ENCODE results near the gene CASP7. TPM values are rescaled to one million over a fixed set of nuclear protein-coding genes. Genes with fewer than 3 reads are reported as not detected.

CASP7 gene
- total and polyA plus RNA-seq, 2 of the 8 experiments (the other 6 are each of a cell fraction or from before 2014, with no cell fraction given), result 2.3 to 4.1 TPM

DNA sequence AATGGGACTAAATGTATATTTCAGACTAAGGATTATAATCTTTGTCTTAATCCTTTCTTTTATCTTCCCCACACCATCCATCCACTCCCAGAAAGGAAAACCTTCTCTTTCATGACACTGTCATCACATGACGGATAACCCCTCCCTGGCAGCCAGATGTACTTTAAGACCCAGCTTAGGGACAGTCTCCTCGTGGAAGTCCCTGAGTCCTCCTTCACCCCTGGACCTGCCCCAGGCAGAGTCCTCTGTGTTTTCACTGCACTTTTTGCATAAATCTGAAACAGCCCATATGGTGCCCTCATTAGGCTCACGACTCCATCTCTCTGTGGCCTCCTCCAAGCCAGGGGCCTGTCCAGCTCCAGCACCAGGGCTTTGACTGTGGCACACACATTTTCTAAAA is 31.9 kb upstream of the CASP7 start:
- Histone ChIP-seq H2BK15ac (ENCODE audit: low read length) (no peak overlapping the region), H3K79me2 (ENCODE audit: control insufficient read depth in 1 of 2, insufficient read depth in 2 of 2, low read length in 2 of 2) (no peaks in the 10 kb centered on the region), H2BK120ac (replicated peaks; ENCODE audit: low read depth, low read length) (no peak overlapping the region), H4K8ac (ENCODE audit: extremely low read depth, insufficient read depth, low read length) (no peak overlapping the region; the same call in 1 of the 2 replicates), H3K18ac (ENCODE audit: extremely low read depth, low read length) (no peak overlapping the region), H3K27ac (ENCODE audit: low read depth, low read length) (no peak overlapping the region), H2AFZ (ENCODE audit: low read length) (no peak overlapping the region), H3K14ac (ENCODE audit: insufficient read length) (no peak overlapping the region), H4K91ac (replicated peaks; ENCODE audit: insufficient read length, low read length) (no peak overlapping the region), H3K27me3 (replicated peaks in 1 of 4; ENCODE audit: control insufficient read depth in 3 of 4, extremely low read depth in 1 of 4, insufficient read depth in 3 of 4, low read length in 3 of 4) (no peaks in the 10 kb centered on the region), H3K4me3 (ENCODE audit: extremely low read depth in 1 of 4, insufficient read depth in 2 of 4, low read depth in 3 of 4, low read length in 4 of 4) (no peak overlapping the region), H3K4me2 (ENCODE audit: insufficient read depth in 1 of 2, low read depth in 2 of 2, low read length in 2 of 2) (no peak overlapping the region), H3K79me1 (ENCODE audit: low read depth, low read length) (no peaks in the 10 kb centered on the region), H3K56ac (replicated peaks; ENCODE audit: insufficient read length, low read depth, low read length) (no peak overlapping the region), H4K5ac (ENCODE audit: insufficient read length, low read depth, low read length) (no peak overlapping the region), H3K23ac (ENCODE audit: insufficient read length) (no peak overlapping the region), H4K20me1 (replicated peaks in 1 of 2; ENCODE audit: control insufficient read depth in 1 of 2, insufficient read depth in 2 of 2, low read length in 2 of 2) (no peaks in the 10 kb centered on the region), H2BK12ac (ENCODE audit: low read depth, low read length) (no peak overlapping the region), H3K4ac (replicated peaks; ENCODE audit: insufficient read length, low read depth, low read length) (no peak overlapping the region), H2BK5ac (ENCODE audit: low read depth, low read length) (no peak overlapping the region), H3K9me3 (ENCODE audit: insufficient read depth in 2 of 2, low read depth in 1 of 2, low read length in 1 of 2) (no peaks in the 10 kb centered on the region), H3K36me3 (ENCODE audit: control insufficient read depth in 2 of 4, insufficient read depth in 4 of 4, low read length in 3 of 4) (no peaks in the 10 kb centered on the region), H3K23me2 (ENCODE audit: low read depth, low read length) (no peaks in the 10 kb centered on the region), H2AK5ac (ENCODE audit: low read depth, low read length) (no peak overlapping the region), H2BK20ac (ENCODE audit: low read length) (no peak overlapping the region), H3K4me1 (replicated peaks in 1 of 4; ENCODE audit: control insufficient read depth in 3 of 4, insufficient read depth in 4 of 4, low read length in 3 of 4) (no peaks in the 10 kb centered on the region), H3K9ac (replicated peaks in 1 of 4; ENCODE audit: extremely low read depth in 1 of 4, low read depth in 3 of 4, low read length in 3 of 4) (no peak overlapping the region)
- TF ChIP-seq NRF1 (IDR thresholded peaks at IDR 0.05; ENCODE audit: low read depth, low read length) (no peak), CHD2 (IDR thresholded peaks at IDR 0.05; ENCODE audit: low read length) (no peak), CTBP2 (IDR thresholded peaks at IDR 0.05; ENCODE audit: borderline replicate concordance, insufficient read depth, insufficient read length, low read length) (no peak), KDM5A (IDR thresholded peaks at IDR 0.05; ENCODE audit: low read length) (no peak), SP2 (IDR thresholded peaks at IDR 0.05; ENCODE audit: low read length) (no peak), RFX5 (IDR thresholded peaks at IDR 0.05; ENCODE audit: borderline replicate concordance, low read depth, low read length) (no peak), ASH2L (IDR thresholded peaks at IDR 0.05; ENCODE audit: low read length) (no peak), EP300 (IDR thresholded peaks at IDR 0.05; ENCODE audit: borderline replicate concordance in 1 of 2, low read depth in 2 of 2, low read length in 2 of 2) (no peak), CBX8 (IDR thresholded peaks at IDR 0.05; ENCODE audit: borderline replicate concordance, low read depth, low read length) (no peak), CBX5 (IDR thresholded peaks at IDR 0.05; ENCODE audit: low read depth, low read length) (no peak), RBBP5 (IDR thresholded peaks at IDR 0.05; ENCODE audit: borderline replicate concordance, low read depth, low read length) (no peak)
- TF ChIP-seq, protein P1, sequence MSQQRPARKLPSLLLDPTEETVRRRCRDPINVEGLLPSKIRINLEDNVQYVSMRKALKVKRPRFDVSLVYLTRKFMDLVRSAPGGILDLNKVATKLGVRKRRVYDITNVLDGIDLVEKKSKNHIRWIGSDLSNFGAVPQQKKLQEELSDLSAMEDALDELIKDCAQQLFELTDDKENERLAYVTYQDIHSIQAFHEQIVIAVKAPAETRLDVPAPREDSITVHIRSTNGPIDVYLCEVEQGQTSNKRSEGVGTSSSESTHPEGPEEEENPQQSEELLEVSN (IDR thresholded peaks at IDR 0.05), result no peak
- ChIA-PET POLR2A (ENCODE audit: partially characterized antibody) (no interaction called here), CTCF (ENCODE audit: partially characterized antibody) (interaction anchor here (1.2 kb wide), 1 partner anchor 26 kb away, joined by 3 read pairs; no protein-coding TSS in a partner anchor)
- WGBS, 2 experiments (ENCODE audit: extremely low coverage in 1 of 2, insufficient coverage in 1 of 2, insufficient read length in 1 of 2, insufficient replicate concordance in 2 of 2, low coverage in 1 of 2, low lambda C conversion rate in 2 of 2, missing lambda C conversion rate in 1 of 2), result 89% methylated on average over 3 of the region's 3 CpGs; no CpG with 5 or more reads in 1 of the 2 experiments
- FAIRE-seq, result no peak
- no peak for DNase-seq (ENCODE audit: low read depth in 1 of 2, low spot score in 2 of 2)
